HG02943 (cell line): ENCODE data around the gene CYP1A1.

Experiments
- ATAC-seq: cut with Tn5 transposase; IDR thresholded peaks from one replicate; pipeline ENCODE4 v1.9.1; 2021; ENCODE audit warnings: mild to moderate bottlenecking, low read depth, moderate library complexity; ENCODE audit not compliant: unreplicated experiment

Gene CYP1A1

DNA sequence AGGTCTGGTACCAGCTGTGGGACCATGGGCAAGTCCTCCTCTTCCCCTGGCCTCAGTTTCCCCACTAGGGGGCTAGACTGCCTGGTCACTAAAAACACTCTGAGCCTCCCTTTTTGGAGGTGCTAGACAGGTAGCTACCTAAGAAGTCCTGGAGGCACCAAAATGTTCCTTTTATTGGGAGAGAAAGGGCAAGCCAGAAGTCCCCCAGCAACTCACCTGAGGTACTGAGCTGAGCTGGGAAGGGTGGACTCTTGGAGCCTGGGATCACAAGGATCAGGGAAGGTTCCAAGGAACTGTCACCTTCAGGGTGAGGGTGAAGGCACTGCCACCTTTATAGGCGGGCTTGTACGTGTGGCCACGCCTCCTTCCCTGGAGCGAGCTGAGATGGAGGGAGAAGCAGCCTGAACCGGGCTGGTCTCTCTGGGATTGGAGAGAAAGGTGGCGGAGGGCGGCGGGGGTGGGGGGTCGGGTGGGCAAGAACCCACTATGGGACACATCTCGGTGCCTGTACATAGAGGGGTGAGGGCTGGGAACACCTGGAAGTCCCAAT is at the start of gene CYP1A1:
CYP1A1 (minus strand) TSS at position 304 of the 550 bp plus-strand sequence. CDS start 2,431 bp downstream, outside the sequence.
- ATAC-seq: no peak

DNA sequence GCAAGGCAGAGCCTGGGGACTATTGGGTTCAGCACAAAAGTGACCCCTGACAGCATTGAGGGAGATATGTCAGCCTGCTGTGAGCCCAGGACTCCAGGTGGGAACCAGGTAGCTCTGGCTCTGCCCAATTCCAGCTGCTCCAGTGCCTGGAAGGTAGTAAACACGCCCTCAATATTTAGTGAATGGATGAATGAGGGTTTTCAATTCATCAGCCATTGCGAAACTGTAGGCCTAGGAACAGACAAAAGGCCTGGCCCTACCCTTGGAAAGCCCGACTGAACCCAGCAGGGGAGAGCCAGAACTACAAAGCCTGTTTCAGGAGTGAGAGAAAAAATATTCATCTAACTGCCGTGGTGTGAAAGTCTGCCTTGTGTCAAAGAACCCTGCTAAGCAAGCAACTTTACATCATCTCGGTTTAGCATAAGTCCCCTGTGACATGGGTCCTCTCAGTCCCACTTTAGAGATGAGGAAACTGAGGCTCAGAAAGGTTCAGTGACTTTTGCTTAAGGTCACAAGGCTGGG is 48.5 kb upstream of the CYP1A1 start:
- ATAC-seq: no peak

GRCh38 chr15:74773329-74773728 is 48.0 kb upstream of the CYP1A1 start:
- no peak for ATAC-seq

- no peak for ATAC-seq
Observed at GRCh38 chr15:74770211-74770903, 45.0 kb upstream of the CYP1A1 start.

- no peak for ATAC-seq
Observed at GRCh38 chr15:74769463-74770025, 44.2 kb upstream of the CYP1A1 start.

DNA sequence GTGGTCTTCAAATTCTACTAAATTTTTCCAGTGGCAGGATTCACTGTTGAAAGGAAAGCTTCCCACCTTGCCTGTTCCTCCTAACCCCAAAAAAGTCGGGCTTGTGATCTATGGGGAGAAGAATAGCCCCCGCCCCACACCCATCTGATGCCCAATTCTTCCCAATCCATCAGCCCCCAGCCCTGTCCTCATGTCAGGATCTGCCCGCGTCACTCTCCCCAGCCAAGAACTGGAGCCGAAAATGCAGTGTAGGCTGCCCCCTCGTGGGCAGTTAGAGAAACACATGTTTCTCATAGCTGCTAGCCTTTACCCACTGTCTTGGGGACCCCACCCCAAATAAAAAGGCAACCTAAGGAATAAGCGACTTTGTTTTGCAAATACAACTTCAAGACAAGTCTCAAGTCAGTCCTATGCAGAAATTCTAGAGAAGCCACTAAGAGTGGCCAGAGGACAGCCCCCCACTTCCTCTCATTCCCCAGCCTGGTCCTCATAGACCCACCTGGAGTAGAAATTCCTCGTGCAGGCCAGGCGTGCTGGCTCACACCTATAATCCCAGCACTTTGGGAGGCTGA is 43.5 kb upstream of the CYP1A1 start:
- no peak for ATAC-seq

GRCh38 chr15:74768099-74768770 is 42.9 kb upstream of the CYP1A1 start:
- ATAC-seq: no peak

DNA sequence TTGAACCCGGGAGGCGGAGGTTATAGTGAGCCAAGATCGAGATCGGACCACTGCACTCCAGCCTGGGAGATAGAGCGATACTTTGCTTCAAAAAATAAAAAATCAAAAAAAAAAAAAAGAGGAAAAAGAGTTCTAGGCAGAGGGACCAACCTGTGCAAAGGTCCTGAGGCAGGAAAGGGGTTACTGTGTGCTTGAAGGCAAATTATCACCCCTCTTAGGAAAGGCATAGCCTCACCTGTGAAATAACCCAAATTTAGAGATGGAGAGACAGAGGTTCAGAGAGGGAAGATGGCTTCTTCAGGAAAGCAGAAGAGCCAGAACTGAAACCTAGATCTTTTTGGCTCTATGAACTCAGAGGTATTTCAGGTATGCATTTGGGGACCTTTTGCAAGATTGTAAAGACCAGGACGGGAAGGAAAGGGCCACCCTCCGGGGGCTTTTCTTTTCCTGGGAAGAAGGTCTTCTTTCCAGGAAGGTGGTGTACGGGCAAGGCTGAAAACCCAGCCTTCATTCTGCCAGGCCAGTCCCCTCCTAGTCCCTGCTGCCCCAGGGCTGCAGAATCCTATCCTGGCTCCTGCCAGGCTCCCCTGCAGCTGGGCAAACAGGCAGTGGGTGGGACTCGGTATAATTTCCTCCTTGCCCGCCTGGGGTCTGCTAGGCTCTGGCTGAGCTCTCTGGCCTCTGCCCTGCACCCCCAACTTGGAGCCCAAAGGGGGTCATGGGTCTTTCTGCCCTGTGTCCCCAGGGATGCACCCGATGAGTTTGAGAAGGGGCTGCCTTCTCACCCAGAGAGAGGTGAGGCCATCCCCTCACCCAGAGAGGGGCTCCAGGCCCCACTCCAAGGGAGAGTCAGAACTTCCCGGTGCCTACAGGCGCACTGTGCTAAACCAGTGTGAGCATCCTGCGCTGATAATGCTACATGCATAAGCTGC is 42.1 kb upstream of the CYP1A1 start:
- no peak for ATAC-seq

DNA sequence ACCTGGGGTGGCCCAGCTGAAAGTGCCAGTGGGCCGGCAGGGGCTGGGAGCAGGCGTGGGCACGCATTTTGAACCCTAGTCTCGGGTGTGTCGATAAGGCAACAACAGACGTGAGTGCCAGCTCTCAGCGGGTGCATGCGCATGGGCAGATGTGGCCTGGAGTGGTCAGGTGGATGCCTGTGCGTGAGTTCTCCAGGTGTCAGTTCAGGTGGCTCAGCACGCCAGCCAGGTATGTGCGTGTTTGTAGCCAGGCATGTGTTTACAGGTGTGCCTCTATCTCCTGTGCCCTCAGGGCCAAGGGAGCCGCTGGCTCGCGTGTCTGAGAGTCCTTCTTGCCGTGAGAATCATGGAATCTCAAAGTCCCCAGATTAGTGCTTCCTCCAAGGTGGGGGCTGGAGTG is 38.1 kb upstream of the CYP1A1 start:
- ATAC-seq: no peak

DNA sequence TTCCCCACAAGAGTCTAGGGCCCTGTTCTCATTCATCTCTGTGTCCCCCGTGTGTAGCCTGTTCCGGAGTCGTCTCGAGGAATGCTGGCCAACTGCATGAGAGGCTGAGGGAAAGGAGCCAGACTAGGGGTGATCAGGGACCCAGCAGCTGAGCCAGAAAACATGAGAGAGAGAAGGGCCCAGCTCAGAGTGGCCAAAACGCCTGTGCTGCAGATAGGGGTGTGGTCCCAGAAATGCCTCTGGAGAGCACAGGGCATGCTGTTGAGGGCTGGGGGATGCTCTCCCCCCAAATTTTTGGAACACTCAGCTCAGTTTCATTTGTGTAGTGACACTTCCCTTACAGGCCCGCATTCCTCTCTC is 37.4 kb upstream of the CYP1A1 start:
- no peak for ATAC-seq

GRCh38 chr15:74758736-74759135 is 33.4 kb upstream of the CYP1A1 start:
- no peak for ATAC-seq

DNA sequence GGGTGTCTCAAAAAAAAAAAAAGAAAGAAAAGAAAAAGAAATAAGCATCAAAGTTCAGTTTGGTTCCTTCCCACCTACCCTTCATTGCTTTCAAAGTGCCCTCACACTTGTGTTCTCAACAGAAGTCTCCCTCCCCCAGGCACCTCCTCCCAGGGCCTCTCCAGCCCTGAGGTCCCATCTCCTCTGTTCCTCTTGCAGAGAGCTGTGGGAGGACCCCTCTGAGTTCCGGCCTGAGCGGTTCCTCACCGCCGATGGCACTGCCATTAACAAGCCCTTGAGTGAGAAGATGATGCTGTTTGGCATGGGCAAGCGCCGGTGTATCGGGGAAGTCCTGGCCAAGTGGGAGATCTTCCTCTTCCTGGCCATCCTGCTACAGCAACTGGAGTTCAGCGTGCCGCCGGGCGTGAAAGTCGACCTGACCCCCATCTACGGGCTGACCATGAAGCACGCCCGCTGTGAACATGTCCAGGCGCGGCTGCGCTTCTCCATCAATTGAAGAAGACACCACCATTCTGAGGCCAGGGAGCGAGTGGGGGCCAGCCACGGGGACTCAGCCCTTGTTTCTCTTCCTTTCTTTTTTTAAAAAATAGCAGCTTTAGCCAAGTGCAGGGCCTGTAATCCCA is 29.4 kb upstream of the CYP1A1 start:
- no peak for ATAC-seq

GRCh38 chr15:74752531-74752930 is 27.2 kb upstream of the CYP1A1 start:
- no peak for ATAC-seq

DNA sequence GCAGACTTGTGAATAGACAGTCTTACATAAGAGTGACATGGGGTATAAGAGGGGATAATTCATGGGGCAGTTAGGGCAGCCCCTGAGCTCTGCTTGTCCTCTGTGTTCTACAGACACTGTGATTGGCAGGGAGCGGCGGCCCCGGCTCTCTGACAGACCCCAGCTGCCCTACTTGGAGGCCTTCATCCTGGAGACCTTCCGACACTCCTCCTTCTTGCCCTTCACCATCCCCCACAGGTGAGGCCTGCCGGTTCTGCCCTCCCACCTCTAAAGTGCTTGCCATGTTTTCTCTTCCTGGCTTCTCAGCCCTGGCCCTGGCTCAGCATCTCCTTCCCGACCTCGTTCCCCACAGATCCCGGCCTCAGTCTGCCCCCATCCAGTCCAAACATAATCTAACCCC is 26.7 kb upstream of the CYP1A1 start:
- no peak for ATAC-seq

DNA sequence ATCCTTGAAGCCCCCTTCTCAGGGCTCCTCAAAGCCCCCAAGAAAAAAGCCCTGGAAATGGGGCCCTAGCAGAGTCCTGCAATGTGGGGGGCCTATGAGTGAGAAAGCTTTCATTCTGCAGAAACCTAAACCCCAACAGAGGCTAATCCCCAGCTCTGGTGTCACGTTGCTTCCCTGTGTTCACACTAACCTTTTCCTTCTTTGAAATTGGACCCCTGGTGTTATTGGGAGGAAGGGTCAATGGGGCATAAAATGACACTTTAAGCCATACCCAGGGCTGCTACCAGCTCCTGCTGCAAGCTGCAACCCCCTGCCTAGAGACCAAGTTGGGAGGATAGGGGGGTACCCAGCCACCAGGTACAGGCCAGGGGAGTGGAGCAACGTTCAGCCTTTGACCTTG is 25.4 kb upstream of the CYP1A1 start:
- ATAC-seq: no peak

DNA sequence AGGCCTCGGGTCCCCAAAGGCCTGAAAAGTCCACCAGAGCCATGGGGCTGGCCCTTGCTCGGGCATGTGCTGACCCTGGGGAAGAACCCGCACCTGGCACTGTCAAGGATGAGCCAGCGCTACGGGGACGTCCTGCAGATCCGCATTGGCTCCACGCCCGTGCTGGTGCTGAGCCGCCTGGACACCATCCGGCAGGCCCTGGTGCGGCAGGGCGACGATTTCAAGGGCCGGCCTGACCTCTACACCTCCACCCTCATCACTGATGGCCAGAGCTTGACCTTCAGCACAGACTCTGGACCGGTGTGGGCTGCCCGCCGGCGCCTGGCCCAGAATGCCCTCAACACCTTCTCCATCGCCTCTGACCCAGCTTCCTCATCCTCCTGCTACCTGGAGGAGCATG is 24.5 kb upstream of the CYP1A1 start:
- no peak for ATAC-seq

DNA sequence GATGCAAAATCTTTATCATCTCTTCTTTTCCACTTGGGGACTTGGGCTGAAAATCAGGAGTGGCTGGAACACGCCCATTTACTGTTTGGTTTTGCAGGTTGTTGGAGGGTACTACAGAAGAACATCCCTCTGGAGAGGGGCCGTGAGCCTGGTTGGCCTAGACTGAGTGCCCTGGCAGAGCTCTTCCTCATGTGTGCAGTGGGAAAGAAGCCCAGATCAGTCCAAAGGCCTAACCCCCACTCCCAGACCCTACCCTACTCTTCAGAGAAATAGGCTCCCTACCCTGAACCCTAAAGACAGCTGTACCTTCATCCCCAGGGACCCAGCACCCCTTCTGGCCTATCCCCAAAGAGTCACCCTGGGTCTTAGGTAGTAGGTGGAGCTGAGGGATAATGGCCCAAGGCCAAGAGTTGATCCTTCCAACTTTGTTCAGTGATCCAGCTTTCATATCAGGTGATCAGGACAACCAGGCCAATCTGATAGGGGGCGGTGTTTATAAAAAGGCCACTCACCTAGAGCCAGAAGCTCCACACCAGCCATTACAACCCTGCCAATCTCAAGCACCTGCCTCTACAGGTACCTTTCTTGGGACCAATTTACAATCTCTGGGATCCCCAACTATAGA is 23.1 kb upstream of the CYP1A1 start, which contains the start of gene CYP1A2:
CYP1A2 (plus strand) TSS at position 524 of the 625 bp plus-strand sequence. CDS start 894 bp downstream, outside the sequence.
- ATAC-seq: no peak

DNA sequence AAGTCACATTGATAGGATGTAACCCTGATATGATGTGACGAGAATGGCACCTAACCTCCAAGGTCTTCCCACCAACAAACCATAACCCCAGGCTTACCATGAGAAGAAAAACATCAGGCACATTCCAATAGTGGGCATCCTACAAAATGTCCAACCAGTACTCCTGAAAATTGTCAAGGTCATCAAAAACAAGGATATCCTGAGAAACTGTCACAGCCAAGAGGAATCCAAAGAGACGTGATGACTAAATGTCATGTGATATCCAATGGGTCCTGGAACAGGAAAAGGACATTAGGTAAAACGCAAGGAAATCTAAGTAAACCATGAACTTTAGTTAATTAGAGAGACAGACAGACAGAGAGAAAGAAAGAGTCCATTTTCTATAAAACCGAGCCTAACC is 21.1 kb upstream of the CYP1A1 start:
- no peak for ATAC-seq

DNA sequence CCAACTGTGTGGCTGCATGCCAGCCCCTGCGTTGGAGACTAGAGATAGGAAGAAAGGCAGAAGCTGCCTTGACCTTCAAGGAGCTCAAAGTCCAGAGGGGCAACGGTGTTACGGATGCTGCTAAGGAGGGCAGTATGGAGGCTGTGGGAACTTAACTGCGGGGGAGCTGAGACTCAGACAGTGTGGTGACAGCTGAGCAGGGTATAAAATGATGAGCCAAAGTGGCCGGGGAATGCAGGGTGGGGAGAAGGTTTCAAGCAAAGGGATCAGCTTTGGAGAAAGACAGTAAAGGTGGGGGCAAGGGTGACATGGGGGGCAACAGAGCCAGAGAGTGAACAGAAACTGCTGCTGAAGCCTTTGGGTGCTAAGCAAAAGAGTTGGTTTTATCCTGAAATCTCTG is 17.1 kb upstream of the CYP1A1 start:
- no peak for ATAC-seq
